HG02642 (cell line): ENCODE measurements around the gene PSMA6.

Experiments
- ATAC-seq: cut with Tn5 transposase; IDR thresholded peaks from one replicate; pipeline ENCODE4 v1.9.1; 2021; ENCODE audit warnings: mild to moderate bottlenecking; ENCODE audit not compliant: unreplicated experiment, poor library complexity

The PSMA6 gene

DNA sequence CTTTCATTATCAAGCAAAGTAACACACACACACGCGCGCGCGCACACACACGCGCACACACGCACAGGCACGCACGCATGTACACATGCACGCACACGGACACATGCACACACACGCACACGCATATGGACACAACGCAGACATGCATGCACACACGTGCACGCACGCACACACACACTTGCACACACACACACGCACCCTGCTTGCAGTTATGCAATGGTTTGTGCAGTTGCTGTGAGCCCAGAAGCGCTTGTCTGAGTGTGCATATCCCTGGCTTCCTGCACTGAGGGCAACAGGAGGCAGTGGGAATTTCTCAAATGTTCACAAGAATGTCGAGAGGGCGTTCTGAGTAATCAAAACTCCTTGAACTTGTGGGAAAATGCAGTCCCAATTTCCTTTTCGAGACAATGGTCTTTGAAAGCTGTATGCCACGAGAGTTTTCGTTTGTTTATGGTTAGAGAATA lies 70.8 kb downstream of the PSMA6 start:
- no peak for ATAC-seq

- ATAC-seq = no peak
Observed at GRCh38 chr14:35365130-35366055, 73.2 kb downstream of the PSMA6 start.

DNA sequence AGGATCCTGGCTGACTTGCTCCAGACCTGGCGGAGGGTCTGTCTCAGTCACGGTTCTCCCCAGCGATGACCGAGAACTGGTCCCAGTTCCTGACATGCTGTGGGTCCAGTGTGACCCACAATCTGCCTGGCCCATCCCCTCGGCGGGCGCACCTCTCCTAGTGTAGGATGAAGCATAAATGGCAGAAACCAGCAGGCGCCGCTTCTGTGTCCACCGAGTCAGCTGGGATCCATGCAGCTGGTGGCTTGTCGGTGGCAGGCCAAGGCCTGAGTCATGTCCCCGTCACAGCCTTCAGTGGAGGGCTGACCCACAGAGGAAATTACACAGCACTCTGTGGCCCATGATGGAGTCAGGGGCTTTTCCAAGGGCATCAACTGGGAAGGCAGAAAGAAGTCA lies 73.9 kb downstream of the PSMA6 start:
- no peak for ATAC-seq

DNA sequence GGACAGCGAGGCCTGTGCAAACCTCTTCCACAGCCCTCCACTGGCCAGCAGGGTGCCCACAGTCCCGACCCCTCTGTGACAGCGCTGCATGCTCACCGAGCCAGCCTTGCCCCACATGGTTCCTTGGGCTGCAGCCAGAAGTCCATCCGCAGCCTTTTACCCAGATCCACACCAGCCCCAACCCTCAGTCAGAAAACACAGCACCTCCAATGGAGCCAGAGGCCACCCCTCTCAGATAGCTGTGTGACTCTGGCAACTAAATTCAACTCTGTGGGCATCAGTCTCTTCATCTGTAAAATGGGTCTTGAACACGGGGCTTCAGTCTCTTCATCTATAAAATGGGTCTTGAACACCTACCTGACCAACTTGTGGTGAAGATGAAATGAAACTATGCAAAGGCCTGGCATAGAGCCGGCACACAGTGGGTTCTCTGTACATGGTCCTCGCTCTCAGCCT lies 74.4 kb downstream of the PSMA6 start:
- ATAC-seq = no peak

- no peak for ATAC-seq
Observed at GRCh38 chr14:35367056-35367372, 74.8 kb downstream of the PSMA6 start.
